Urinary bladder (tissue), 4 donors: Measurements from ENCODE around the gene AMMECR1. TPM values are rescaled to one million over a fixed set of nuclear protein-coding genes. Genes with fewer than 3 reads are reported as not detected.

ENCODE experiments used
- DNase-seq: peaks from one replicate; pipeline ENCODE4 v3.0.0-alpha.2; 2015; ENCODE audit errors: extremely low spot score
- H3K27ac ChIP-seq: one replicate; pipeline ENCODE4 v1.5.1; 2013; ENCODE audit warnings: low read depth, mild to moderate bottlenecking, moderate library complexity
- H3K36me3 ChIP-seq: one replicate; pipeline ENCODE4 v1.6.1; 2013; ENCODE audit warnings: mild to moderate bottlenecking, moderate library complexity; ENCODE audit not compliant: insufficient read depth
- H3K4me1 ChIP-seq: one replicate; pipeline ENCODE4 v1.6.1; 2013; ENCODE audit warnings: mild to moderate bottlenecking, moderate library complexity; ENCODE audit not compliant: insufficient read depth
- H3K4me3 ChIP-seq: one replicate; pipeline ENCODE4 v1.5.1; 2013; ENCODE audit warnings: low read depth, low read length
- WGBS: extraction: QIAGEN DNeasy Blood & Tissue Kit; methylation state at CpG from one replicate; pipeline ENCODE4 v1.1.7; 2013; 5-methylcytosine and 5-hydroxymethylcytosine counted together
- polyA plus RNA-seq: library from polyadenylated mRNA; stranded (reverse); fragments of 200-250 nt; gene quantifications from one replicate; pipeline ENCODE4 v1.2.3, GENCODE V29; 2013
- total RNA-seq: library from RNA; depleted of rRNA; stranded (reverse); fragments of >200 nt; gene quantifications from one replicate; pipeline ENCODE4 v1.2.3, GENCODE V29; 2014
- donor health status: healthy with polysubstance abuse.
- donor health status: healthy.

The AMMECR1 gene
- total and polyA plus RNA-seq, 2 donors, result 3.6 to 14.1 TPM

DNA sequence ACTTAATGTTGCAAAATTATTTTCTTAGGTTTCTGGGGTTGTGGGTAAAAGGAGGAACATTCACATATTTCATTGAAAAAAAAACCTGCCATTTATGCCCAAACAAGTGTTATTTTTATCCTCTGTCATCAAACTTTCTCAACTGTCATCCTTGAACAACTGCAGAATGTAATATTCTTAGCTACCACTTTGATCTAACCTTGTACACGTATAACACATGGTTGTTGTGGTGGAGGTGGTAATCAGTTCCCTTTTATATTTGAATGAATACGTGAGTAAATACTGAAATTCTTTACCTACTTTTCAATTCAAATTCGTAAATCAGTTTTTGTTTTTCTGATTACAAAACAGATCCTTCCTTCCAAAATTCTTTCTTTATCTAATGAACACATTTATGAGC is 3.8 kb upstream of the AMMECR1 start:
- Histone ChIP-seq H3K27ac (no peak overlapping the region), H3K4me1 (no peaks in the 10 kb centered on the region), H3K4me3 (no peak overlapping the region), H3K36me3 (no peaks in the 10 kb centered on the region)
- 84% methylated on average over 3 of the region's 3 CpGs for WGBS
- no peak for DNase-seq

DNA sequence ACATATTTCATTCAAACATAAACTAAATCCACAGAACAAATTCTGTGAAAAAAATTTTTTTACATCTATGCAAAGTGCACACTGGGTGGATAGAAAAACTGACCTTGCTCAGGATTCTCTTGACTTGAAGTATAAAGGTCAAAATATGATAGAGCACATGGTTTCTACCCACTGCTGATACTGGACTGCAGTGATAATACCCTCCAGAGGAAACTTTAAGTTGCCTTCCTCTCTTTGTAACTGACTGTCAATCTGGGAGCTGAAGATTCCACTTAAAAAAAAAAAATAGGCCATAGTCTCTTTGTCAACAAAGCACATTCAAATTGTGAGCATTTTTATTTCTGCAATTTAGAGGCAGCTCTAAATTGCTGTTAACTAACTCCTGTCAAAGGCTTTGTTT is 3.2 kb upstream of the AMMECR1 start:
- H3K4me1 ChIP-seq, result no peaks in the 10 kb centered on the region
- H3K36me3 ChIP-seq, result no peaks in the 10 kb centered on the region
- no peak overlapping the region for H3K4me3 ChIP-seq
- H3K27ac ChIP-seq, result no peak overlapping the region
- no peak for DNase-seq

DNA sequence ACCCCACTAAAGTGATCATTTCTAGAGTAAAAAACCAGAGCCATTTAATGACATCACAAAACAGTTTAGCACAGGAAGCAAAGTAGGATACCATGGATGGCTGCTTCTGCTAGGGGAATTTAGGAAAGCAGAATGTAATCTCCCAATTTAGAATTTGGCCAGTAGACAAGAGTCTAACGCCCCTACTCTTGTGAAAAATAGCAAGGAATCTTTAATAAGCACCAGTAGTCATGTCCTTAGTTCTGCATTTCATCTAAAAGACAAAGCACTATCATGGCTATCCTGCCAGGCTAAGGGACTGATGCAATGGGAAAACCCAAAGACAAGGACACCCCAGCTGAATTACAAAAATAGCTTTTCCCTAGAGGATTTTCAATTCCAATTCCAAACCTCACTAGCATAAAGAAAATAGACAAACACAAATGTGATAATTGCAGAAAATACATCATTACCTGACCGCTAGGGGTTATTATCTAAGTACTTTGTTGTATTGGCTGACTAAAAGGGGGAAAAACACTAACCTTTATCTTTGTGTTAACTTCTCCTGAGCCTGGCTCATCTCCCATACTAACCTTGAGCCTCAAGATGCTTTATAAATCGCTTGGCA is 2.6 kb upstream of the AMMECR1 start:
- Histone ChIP-seq H3K27ac (no peak overlapping the region), H3K36me3 (no peaks in the 10 kb centered on the region), H3K4me1 (no peaks in the 10 kb centered on the region), H3K4me3 (no peak overlapping the region)
- WGBS, result 60% methylated on average over 3 of the region's 3 CpGs
- no peak for DNase-seq

DNA sequence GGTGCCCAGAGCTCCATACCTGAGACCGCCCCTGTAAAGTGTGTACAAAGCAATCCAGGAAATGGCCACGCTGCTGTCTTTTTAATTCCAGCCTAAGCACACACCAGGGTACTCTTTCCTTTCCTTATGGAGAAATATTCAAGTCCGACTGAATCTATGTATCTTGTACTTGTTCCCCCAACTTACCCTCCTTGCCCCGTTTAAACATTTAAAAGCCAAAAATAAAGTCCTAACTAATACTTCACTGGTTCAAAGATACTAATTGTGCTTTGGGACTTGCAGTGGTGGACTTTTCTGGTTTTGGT is 731 bp upstream of the AMMECR1 start:
- Histone ChIP-seq H3K36me3 (no peaks in the 10 kb centered on the region), H3K27ac (no peak overlapping the region), H3K4me1 (no peaks in the 10 kb centered on the region), H3K4me3 (peak overlapping the region; percentile 72)
- WGBS, result 8% methylated on average over 4 of the region's 4 CpGs
- DNase-seq, result no peak

DNA sequence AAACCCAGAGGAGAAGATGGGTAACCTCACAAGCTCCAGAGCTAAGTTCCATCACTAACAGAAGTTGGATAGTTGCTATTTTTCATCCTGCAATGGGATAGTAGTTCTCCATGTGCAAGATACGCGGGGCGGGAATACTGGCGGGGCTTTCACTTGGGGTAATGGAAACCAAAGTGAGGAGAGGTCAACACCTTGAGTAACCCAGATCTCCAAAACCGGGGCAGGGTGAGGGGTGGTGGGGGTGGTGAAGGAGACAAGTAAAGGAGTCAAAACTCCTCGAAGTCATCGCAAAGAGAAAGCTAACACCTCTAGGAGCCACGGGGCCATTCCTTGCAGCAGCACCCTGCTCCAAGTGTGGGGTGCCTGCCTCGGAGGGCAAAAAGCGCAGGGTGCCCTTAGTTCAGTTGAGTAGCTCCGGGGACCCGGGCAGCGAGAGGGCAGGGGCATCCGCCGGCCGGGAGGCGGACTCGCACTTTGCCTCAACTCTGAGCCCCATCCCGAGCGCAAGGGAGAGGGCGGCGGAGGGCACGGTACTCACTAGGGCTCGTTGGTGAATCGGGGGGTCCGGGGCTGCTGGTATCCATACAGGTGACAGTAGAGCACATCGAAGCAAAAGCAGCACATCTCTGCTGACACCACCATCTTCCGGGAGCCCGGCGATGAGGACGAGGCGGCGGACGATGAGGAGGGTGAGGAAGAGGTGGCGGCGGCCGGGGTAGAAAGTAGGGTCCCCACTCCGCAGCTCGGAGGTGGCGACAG is 645 bp downstream of the AMMECR1 start:
- Histone ChIP-seq H3K36me3 (no peaks in the 10 kb centered on the region), H3K4me1 (no peaks in the 10 kb centered on the region), H3K4me3 (peak overlapping the region; percentile 72), H3K27ac (peak overlapping the region; percentile 92)
- WGBS, result under 1% methylated on average over 34 of the region's 40 CpGs
- DNase-seq, result no peak

DNA sequence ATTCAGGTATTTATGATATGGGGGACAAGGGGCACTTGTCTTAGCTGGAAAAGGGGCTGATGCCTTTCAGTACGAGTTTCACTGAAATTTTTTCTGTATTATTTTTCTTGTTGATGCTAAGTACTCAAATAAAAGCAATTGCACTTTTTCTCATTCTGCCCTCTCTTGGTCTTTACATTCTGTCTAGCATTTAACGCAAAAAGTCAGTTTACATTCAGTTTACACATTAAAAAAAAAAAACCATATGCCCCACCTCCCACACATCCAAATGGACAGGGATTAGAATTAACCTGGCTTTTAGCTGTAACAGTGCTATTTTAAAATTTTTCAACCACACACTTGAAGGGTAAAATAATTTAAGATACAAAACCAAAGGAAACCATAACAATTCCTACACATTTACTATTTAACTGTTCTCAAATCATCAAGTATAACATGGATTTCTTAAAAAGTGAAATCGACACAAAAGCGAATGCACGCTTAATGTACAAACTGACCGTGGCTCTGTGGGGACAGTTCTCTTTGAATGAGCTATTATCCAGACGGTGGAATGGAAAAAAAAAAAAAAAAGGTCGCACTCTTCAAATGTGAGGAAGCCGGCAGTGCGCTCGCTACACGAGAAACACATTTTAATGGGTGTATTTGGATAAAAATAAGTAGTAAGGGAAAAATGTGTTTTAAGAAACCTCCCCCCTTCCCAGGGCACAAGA is 1.4 kb downstream of the AMMECR1 start:
- no peak for DNase-seq
- Histone ChIP-seq H3K27ac (no peak overlapping the region), H3K4me3 (peak overlapping the region; percentile 72), H3K36me3 (no peaks in the 10 kb centered on the region), H3K4me1 (no peaks in the 10 kb centered on the region)
- WGBS, result 7% methylated on average over 12 of the region's 12 CpGs

DNA sequence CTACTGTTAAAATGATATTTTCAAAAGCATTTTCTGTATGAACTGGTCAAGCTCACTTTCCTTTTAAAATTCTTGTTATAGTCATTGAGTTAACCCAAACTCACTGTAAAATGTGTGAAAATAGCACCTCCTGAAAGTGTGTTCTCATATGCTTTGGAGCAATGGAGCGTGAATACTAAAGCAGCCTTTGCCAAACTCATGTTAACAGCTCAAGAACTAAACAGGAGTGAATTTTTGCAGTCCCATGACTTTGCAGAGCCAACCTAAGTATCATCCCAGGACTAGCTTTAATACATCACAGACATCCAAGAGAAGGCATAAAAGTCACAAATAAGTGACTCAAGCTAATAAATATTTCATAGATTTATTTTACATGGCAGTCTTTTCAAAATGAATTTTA is 2.3 kb downstream of the AMMECR1 start:
- H3K27ac ChIP-seq, result no peak overlapping the region
- WGBS, result 62% methylated on average over 1 of the region's 1 CpG
- H3K4me1 ChIP-seq, result no peaks in the 10 kb centered on the region
- no peak for DNase-seq
- no peaks in the 10 kb centered on the region for H3K36me3 ChIP-seq
- no peak overlapping the region for H3K4me3 ChIP-seq

DNA sequence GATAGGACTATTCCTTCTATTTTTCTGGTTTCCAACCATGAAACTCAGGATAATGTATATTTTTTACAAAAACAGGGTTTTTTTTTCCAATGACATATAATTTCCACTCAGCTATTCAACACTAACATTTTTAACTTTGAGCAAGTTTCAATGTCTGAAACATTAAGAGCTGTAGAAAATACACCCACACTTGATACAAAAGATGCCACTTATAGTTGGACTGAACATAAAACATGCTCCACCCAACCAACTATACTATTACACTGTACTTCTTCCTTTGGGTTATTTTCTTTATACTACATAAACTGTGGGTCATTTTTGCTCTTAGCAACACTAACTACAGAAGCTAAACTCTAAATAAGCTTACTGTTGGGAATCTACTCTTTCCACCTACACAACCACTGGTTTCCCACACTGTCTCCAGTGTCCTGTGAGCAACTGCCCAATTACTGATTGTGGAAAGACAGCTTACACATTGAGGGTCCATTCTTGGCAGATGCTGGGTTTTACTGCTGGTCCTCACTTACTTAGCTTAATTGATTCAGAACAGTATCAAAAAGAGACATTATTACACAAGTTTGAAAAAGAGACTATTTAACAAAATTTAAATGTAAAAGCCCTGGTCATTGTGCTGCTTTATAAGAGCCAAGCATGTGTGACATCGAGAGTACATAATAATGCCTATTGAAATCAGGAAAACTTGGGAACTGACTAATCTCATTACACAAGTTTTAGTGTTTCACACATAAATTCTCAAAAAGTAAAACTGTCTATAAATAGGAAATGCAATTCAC is 6.3 kb downstream of the AMMECR1 start:
- no peak for DNase-seq
- H3K4me1 ChIP-seq, result no peaks in the 10 kb centered on the region
- H3K36me3 ChIP-seq, result no peaks in the 10 kb centered on the region
- H3K4me3 ChIP-seq, result no peak overlapping the region
- no peak overlapping the region for H3K27ac ChIP-seq
- 86% methylated on average over 1 of the region's 1 CpG for WGBS

DNA sequence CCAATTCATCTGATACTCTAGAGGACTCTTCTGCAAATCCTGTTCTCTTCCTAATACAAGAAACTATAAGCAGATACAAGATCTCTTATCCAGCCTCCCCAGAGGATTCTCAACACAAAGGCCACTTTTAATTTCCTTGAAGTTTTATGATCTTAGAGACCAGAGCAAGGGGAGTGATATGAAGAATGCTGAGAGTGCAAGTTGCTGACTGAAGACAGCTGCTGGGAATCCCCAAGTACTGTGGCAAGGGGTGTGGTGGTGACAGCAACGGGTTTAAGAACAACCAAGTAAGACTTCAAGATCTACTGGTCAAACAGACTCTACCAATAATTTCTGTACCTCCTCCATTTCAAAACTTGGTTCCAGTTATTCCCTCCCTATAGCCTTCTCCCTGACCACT is 7.0 kb downstream of the AMMECR1 start:
- no peaks in the 10 kb centered on the region for H3K4me1 ChIP-seq
- H3K36me3 ChIP-seq, result no peaks in the 10 kb centered on the region
- no peak for DNase-seq
- H3K27ac ChIP-seq, result no peak overlapping the region
- whole genome bisulfite sequencing, result 41% methylated on average over 1 of the region's 1 CpG
- H3K4me3 ChIP-seq, result no peak overlapping the region

DNA sequence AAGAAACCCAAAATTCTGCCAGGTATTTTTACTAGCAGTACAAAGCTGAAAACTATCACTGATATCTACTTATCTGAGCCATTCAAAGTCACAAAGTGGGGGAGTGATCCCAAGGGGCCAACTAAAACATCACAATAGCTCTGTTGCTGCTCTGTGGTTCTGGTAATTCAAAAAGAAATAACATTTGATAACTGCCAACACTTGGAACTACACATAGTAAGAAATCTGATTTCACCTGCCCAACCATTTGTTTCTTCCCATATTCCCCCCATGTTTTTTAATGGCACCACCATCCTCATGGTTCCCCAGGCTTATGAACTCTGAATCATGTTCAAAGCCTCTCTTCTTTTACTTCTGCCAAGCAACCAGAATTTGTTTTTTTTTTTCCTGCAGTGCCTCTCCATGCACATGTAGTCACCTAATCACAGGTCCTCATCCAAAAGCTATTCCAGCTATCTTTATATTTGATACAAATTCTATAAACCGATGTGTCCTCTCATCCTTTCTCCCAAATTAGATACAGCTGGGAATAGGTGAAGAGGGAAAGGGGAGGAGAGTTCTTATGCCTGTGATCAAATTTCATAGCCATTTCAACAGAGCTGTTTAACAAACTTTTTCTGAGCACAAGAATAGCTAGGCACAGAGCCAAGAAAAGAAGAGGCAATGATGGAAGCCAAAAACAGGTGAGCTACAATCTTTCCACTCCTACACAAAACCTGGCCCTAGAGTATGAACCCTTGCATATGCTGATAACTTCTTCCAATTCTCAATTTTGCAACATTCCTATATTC is 7.7 kb downstream of the AMMECR1 start:
- Histone ChIP-seq H3K36me3 (no peaks in the 10 kb centered on the region), H3K4me3 (no peak overlapping the region), H3K4me1 (no peaks in the 10 kb centered on the region), H3K27ac (no peak overlapping the region)
- DNase-seq, result no peak
- 55% methylated on average over 1 of the region's 1 CpG for WGBS

DNA sequence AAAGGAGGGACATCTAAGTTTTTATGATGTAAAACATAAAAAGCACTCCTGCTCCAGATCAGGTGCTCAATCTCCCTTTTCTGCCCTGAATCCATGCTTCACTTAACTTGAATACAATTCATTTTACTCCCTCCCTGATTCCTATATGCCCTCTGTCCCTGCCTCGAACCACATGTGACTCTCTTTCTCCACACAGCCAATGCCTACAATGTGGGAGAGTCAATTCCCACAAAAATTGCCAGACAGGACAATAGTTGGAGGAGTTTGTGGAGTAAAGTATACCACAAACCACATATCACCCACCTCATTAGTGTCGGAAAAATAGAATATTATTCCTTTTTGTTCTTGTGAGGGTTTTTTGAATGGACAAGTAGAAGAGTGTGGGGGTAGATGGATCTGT is 9.7 kb downstream of the AMMECR1 start:
- Histone ChIP-seq H3K4me3 (no peak overlapping the region), H3K27ac (no peak overlapping the region), H3K4me1 (no peaks in the 10 kb centered on the region), H3K36me3 (no peaks in the 10 kb centered on the region)
- DNase-seq, result no peak
- 99% methylated on average over 2 of the region's 2 CpGs for WGBS

DNA sequence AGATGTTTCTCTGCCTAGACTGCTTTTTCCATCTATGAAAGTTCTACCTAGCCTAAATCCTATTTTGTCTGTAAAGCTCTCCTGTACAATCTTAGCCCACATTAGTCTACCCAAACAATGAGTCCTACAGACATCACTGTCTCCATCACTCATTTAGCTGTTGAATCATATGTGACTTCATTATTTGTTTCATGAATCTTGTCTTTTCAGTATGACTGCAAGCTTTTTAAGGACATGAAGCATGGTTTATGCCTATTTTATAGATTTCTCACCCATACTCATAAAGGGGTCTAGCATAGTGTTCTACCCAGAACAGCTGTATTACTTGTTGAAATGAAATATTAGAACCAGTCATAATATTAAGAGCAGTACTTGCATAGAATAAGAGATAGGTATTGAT is 13.0 kb downstream of the AMMECR1 start:
- H3K36me3 ChIP-seq, result no peaks in the 10 kb centered on the region
- no peak for DNase-seq

DNA sequence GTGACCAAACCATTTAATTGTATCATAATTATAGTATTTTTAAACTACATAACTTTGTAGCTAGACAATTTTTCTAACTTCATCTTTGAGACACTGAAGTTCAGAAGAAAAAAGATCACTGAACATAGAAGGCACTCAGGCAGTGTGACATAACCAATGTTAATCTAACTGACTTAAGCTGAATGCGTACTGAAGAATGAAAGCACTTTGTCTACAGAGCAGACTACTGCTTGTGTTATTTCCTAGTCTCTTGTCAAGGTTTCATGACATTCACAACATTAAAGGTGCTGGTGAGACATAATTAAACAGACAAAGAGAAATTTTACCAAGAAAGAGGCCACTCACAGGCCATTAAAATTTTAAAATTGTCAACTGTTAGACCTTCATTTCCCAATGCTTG is 13.5 kb downstream of the AMMECR1 start:
- Histone ChIP-seq H3K4me3 (no peak overlapping the region), H3K27ac (no peak overlapping the region), H3K4me1 (no peaks in the 10 kb centered on the region), H3K36me3 (no peaks in the 10 kb centered on the region)
- 89% methylated on average over 1 of the region's 1 CpG for WGBS
- no peak for DNase-seq

More for the DNA sequence above, 13.0 kb downstream of the AMMECR1 start:
- Histone ChIP-seq H3K4me1 (no peaks in the 10 kb centered on the region), H3K4me3 (no peak overlapping the region), H3K27ac (no peak overlapping the region)
